ENCODE measurements around the gene MRM2.

The MRM2 gene

DNA sequence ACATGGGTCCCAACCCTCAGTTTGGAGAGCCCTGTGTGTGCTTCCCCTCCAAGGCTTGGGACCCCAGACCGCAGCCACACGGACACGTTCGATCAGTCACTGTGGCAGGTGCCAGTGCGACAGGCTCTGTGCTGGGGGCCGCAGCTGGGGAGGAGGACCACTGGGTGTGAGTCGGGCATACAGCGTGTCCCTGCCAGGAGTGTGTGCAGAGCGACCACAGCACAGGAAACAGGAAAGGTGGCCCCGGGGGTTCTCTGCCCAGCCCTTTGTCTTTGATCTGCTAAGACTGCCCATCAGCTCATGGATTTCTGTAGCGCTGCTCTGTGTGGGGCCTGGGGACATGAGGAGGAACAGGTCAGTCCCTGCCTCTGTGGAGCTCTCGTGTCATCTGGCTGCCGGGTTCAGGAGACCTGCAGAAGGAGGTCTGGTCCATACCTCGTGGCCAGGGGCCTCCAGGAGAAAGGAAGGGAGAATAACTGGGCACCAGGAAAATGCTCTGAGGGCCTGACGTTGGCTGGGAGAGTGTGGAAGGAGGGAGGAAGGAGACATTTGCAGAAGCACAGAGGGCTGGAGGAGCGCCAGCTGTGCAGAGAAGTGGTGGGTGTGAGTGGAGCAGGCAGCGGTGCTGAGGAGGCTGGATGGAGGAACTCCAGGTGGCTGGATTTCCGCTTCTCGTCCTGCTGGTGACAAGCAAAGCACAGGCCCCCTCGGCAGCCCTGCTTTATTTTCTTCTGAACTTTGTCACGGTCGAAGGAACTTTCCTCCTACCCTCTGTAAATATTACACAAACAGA lies 4.1 kb upstream of the MRM2 start:
- DNase-seq = no peak

DNA sequence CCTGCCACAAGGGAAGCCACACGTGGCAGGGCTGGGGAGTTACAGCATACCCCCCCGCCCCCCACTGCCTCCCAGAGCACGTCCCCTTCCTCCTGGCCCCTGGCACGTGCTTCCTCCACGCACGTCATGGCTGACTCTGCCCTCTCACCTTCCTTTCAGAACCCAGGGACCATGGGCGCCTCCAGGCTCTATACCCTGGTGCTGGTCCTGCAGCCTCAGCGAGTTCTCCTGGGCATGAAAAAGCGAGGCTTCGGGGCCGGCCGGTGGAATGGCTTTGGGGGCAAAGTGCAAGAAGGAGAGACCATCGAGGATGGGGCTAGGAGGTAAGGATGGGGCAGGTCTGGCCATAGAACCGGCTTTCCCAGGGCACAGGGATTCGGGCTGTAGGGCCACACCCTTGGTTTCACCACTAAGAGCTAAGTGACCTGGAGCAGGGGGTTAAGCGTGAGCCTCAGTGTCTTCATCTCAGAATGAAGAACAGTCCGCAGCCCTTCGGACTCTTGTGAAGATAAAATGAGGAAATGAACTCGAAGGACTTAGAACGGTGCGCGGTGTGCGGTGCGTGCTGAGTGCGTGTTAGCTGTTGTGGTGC lies 2.5 kb upstream of the MRM2 start:
- no peak for DNase-seq

DNA sequence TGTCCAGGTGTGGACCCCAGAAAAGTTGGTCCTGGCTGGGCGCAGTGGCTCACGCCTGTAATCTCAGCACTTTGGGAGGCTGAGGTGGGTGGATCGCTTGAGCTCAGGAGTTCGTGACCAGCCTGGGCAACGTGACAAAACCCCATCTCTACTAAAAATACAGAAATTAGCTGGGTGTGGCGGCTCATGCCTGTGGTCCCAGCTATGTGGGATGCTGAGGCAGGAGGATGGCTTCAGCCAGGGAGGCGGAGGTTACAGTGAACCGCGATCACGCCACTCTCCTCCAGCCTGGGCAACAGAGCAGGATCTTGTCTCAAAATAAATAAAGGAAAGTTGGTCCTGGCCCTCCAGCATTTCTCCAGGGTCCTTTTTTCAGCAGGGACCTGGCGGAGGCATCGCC lies 1.5 kb upstream of the MRM2 start:
- DNase-seq = no peak

DNA sequence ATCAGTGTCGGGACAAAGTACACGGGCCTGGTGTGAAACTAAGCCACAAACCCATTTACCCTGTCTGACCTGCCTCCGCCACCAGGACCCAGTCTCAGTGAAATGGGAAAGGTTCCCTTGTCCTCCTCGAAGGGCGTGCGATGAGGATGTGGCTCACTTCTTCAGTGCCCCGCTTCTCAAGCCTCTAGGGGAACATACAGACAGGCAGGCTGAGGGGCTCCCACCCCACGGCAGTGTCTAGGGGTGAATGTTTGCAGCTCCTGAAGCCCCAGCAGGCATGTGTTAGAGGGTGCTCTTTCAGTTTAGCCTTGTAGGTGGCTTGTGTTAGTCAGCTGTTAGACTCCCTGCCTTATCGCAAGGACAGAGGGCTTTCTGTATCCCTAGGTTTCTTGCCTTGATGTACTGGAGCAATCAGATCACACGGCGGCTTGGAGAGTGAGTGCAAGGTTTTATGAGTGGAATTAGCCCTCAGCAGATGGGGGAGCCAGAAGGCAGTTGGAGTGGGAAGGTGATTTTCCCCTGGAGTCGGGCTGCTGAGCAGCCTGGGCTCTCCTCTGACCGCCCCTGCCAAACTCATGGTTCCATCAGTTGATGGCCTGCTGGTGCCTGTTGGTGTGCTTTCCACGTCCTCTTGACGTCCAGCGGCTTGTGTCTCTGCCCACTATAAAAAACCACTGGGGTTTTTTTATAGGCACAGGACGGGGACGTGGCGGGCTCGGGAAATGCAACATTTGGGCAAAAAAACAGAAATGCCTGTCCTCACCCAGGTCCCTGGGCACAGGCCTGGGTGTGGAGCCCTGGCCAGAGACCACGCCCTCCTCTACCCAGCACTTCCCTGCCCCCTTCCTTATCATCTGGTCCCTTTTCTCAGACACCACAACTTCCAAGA lies 780 bp upstream of the MRM2 start:
- DNase-seq = no peak

DNA sequence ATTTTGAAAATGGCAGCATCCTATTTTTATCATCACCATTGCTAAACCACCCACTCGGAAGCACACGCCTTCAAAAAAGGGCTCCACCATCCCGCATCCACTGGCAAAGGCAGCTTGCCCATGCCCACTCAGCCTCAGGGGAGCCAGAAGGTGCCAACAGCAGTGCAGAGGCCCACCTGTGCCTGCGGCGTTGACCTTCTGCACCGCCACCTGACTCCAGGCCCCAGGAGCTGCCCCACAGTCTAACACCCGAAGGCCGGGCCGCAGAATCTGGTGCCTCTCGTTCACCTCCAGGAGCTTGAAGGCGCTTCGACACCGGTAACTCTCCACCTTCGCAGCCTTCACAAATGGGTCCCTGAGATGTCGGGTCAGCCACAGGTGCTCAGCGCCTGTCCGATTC lies 2.8 kb downstream of the MRM2 start:
- no peak for DNase-seq

DNA sequence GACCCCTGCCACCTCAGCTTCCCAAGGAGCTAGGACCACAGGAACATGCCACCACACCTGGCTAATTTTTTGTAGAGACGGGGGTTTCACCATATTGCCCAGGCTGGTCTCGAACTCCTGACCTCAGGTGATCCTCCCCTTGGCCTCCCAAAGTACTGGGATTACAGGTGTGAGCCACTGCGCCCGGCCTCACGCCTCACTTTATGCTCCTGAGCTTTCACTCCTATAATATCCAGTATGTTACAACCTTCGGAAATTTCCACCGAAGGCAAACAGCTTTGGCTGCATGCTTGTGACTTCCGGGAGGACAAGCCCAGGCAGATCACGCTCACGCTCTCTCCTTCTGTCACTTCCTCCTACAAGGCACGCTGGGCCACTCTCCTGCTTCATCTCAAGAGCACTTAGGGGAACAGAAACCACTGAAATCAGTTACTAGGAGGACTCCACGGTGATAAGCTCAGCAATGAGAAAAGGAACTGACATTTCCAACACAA lies 4.8 kb downstream of the MRM2 start:
- DNase-seq = no peak

DNA sequence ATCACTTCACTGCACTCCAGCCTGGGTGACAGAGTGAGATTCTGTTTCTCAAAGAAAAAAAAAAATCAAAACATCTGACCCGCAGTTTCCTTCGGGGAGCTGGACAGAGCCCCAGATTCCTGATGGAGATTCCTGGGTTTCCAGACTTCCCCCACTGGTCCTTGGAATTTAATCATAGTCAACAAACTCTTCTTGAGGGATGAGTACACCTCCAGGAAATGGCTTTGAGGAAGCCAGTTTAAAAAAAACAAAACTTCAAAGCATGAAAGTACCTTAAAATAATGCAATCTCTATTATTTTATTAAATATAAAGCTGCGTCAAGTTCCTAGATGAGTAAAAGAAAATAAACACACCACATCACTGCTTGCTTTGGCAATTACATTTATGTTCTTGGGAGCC lies 8.1 kb downstream of the MRM2 start:
- peak; percentile 32 for DNase-seq

DNA sequence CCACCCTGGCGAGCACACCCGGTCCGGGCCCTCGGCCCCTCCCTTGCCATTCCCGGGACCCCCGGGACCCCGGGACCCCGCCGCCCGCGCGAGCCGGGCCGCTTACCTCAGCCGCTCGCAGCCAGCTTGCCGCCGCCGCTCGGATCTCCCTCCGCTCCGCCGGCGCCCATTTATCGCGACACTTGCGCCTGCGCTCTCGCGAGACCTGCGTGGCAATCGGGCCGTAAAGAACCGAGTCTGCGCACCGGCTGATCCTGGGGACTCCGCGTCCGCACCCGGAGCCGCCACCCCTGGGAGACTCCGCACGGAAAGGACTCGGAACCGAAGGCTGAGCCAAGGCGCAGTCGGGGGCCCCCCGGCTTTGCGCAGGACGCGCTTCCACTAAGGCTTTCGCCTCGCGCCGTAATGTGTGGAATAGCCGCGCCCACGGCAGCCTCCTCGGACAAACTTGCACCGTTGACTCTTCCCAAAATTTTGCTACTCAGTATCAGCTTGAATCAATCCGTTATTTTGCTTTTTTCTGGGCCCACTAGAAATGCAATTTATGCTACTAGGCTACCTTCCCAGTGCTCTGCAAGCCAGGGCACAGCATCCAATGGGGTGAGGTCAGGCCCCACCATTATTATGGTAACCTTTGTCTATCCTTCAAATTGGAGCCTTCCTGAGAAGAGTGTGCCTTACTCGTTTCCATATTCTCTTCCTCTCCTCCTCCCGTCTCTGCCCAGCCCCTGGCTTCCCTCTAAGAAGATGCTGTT lies 9.1 kb downstream of the MRM2 start, which contains the start of gene MAD1L1:
Gene MAD1L1 (minus strand): TSS at position 180 of the 755 bp plus-strand sequence. CDS start 2,812 bp downstream, outside the sequence.
- peak; percentile 90 for DNase-seq

DNA sequence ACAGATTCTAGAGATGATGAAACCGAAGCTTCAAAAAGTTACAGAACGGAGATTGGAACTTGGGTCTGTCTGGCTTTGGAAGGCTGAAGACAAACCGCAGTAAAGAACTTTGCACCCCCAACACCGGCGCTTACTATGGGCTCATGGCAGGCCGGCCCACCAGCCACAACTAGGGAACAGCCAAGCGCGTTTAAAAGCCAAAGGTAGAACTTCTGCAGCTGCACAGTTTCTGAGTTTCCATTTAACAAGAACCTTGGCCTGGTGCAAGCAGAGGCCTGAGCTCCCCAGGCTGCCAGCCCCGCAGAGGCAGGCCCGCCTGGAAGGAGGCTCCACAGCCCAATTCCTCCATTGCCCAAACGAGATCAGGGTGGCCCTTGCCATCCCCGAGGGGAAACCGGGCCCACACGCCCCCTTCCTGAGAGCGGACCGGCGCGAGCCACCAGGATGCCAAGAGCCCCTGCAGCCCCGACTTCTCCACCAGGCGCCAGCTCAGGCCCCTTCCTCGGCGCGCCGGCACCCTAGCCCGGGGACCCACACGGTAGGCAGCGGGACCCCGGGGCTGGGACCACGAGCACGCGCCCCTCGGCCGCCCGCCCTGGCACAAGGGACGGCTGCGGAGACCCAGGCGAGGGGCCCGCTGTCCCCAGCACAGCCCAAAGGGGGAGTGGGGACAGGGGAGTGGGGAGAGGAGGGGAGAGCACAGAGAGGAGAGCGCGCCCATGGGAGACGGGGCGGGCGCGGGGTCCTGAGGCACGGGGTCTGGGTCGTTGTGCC lies 9.8 kb downstream of the MRM2 start:
- DNase-seq = no peak

DNA sequence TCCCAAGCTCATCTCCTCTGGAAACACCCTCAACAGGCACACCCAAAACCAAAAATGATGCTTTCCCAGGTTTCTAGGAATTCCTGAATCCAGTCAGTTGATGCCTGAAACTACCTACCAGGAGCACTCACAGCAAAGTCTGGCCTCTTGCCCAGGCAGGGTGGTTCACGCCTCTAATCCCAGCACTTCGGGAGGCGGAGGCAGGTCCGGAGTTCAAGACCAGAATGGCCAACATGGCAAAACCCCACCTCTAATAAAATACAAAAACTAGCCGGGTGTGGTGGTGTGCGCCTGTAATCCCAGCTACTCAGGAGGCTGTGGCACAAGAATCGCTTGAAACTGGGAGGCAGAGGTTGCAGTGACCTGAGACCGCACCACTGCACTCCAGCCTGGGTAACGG lies 11.1 kb downstream of the MRM2 start:
- DNase-seq = no peak

DNA sequence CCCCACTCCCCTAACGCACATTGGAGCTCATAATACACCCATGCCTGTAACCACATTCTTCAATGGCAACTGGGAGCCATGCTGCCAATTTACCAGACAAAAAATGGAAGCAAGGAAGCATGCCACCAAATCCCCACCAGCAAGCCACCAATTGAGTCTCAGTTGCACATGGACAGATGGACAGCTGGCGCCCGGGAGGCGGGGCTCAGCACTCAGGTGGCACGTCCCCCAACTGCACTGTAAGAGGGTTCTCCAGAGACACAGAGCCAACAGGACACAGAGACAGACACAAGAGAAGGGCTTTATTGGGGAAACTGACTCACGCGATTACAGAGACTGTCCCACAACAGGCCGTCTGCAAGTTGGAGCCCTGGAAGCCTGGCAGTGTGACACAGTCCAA lies 11.8 kb downstream of the MRM2 start:
- no peak for DNase-seq

DNA sequence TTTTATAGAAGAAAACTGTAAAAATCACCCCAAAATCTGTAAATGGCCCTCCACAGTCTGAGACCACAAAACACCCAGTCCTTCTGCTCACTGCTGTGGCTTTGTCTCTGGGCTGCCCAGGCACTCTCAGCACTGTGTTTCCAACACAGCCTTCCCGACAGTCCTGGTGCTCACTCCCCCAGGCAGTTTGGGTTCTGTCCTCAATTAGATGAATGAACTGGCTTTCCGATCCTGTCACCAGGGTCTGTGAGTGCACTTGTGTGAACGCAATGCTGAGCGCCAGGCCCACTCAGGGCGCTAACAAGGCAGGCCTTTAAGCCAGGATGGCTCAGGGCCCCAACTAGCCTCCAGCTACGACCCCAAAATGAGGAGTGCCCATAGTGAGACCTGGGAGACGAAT lies 12.5 kb downstream of the MRM2 start:
- DNase-seq = no peak

DNA sequence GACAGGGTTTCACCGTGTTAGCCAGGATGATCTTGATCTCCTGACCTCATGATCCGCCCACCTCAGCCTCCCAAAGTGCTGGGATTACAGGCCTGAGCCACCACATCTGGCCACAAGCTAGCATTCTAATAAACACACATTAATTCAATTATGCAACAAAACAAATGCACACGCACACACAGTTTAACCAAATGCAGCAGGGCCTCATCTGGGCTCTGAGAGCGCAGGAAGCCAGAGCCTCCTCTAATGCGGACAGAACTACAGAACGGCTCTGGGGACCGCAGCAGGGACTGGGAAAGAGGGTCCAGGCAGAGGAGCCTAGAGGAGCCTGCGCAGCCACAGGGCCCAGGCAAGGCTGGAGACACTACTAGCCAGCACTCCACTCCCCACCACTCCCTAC lies 13.1 kb downstream of the MRM2 start:
- DNase-seq = no peak

DNA sequence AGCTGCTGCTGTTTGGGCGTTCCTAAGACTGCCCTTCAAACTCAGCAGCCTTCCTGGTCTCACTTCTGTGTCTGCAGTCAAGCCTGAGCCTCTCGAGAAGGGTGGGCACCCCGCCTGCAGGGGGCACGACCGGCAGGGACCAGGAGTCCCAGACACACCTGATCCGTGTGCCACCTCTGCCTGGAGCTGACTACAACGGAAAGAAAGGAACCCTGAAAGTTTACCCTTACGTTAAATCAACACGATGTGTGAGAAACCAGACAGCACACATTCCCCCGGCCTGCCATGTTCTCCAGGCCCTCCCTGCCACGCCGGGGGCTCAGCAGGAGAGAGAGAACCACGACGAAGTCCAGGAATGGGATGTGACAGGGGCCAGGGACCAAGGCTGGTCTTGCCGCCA lies 14.3 kb downstream of the MRM2 start:
- no peak for DNase-seq

DNA sequence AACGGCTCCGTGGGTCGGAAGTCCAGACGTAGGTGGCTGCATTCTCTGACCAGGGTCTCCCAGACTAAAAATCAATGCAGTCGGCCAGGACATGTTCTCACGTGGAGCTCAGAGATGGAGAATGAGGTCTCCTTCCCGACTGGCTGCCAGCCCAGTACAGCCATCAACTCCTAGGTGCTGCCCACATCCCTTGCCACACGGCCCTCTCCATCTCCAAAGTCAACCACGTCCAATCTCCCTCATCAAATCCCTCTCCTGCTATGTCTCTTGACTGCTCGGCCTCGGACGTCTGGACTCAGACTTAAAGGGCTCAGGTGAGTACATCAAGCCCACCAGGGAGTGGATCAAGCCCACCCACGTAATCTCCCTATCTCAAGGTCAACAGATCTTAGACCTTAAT lies 16.2 kb downstream of the MRM2 start:
- no peak for DNase-seq

DNA sequence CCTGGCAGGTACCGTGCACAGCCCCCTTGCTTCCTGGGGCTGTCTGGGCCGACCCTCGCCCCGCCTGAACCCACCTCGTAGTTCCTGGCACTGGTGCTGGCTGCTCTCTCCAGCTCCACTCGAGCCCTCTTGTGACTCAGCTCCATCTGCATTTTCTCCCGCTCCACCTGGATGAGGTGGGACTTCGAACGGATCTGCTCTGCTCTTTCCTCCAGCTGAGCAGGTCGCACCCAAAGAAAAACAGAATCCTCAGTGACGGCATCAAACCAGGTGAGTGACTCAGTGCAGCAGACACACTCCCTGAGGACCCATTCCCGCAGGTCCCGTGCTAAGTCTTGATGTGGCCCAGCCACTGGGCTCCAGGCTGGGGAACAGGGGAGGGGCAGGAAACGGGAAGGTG lies 16.7 kb downstream of the MRM2 start:
- no peak for DNase-seq

DNA sequence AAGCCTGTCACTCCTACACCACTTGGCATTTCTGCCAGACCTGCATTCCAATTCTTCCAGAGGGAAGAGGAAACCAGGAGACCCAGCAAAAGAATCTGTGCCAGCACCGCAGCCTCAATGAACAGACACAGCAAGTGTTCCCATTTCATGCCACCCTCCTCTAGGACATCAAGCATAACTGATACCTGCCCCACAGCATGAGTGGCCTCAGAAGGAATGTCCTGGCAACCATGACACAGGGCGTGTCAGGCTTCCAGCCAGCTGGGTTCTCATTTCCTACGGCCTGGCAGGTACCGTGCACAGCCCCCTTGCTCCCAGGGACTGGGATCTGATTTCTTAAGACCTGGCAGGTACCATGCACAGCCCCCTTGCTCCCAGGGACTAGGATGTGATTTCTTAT lies 17.1 kb downstream of the MRM2 start:
- DNase-seq = no peak

DNA sequence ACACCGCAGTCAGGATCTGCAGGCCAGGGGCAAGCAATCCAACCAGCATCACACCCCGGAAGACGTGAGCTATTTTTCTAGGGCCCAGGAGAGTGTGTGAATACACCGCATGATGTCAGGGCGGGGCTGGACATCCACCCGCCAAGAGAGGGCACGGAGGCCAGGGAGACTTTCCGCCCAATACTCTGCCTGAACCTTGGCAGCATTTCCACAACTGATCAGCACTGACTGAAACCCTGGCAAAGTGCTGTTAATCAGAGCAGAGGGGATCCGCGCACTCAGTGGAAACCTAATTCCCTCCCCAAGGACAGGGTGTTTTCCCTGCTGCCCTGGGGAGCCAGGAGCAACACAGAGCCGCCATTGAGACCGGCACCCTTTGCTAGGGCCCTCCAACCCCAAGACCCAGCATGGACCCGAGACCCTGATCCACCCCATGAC lies 17.5 kb downstream of the MRM2 start:
- DNase-seq = no peak

DNA sequence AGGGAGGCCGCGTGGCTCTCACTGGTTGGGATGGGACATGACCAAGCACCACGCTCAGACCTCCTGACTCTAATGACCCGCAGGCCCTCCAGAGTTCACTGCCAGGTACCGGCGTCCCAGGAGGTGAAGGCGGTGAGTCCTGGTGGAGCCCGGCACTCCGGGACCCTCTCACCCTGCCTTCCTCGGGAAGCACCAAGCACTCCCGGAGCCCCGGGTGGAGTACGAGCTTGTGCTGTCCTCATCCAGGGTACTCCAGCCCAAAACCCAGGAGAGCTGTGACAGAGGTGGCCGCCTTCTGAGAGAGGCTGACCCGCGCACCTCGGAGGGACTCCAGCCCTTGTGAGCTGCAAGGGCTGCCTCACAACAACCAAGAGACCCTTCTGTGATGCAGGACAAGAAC lies 18.7 kb downstream of the MRM2 start:
- DNase-seq = no peak

DNA sequence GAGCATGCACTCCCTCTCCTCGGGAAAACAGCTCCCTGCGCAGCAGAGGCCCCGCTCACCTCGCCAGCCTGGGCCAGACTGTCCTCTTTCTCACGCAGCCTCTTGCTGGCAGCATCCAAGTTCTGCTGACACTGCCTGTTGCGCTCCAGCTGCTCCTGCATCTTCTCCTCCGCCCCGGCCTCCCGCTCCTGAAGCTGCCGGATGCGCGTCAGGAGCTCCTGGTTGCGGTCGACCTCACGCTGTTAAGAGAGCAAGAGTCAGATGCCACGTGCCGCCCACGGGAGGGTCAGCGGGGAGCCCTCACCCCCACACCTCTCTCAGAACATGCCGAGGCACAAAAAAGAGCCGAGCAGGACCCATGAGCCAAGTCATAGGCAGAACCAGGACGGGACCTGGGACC lies 19.5 kb downstream of the MRM2 start:
- DNase-seq = no peak

DNA sequence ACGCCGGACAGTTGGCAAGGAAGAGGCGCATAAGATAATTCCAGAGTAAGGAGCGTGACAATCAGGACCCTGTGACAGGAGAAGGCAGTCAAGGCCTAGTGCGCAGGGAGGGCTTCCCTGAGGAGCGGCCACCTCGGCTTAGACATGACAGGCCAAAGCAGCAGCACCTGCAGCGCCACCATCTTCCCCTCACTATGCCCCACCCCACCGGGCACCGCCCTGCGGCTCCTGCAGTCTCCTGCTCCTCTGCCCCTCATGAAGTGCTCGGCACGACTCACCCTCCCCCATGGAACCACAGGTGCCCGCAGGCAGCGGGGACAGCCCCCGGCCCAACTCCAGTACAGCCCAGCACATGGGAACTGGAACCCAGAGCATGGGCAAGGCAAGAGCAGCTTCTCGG lies 21.1 kb downstream of the MRM2 start:
- DNase-seq = no peak

DNA sequence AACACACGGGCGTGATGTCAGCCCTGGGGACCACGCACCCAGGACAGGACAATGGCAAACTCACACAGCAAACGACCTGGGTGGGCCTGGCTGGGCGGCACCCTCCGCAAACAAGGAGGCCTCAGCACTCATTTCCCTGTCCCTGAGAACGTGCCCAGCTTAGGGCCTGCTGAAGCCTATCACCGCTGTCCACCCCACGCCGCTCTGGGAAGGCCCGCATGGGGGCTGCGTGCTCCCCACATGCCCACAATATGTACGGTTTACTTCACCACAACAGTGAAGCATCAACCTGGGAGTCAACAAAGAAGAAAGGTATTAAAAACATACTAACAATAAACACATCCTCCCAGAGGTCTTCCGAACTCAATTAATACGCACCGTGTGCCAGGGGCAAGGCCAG lies 21.5 kb downstream of the MRM2 start:
- no peak for DNase-seq

Measured in fibroblast of upper back skin (primary cell).